ENCODE measurements around the gene CCL2.
"Not testable (repeated sequence)": the region's sequence is repeated elsewhere in the genome, so short reads cannot be mapped to it uniquely, and the experiment has no call there.

The CCL2 gene

DNA sequence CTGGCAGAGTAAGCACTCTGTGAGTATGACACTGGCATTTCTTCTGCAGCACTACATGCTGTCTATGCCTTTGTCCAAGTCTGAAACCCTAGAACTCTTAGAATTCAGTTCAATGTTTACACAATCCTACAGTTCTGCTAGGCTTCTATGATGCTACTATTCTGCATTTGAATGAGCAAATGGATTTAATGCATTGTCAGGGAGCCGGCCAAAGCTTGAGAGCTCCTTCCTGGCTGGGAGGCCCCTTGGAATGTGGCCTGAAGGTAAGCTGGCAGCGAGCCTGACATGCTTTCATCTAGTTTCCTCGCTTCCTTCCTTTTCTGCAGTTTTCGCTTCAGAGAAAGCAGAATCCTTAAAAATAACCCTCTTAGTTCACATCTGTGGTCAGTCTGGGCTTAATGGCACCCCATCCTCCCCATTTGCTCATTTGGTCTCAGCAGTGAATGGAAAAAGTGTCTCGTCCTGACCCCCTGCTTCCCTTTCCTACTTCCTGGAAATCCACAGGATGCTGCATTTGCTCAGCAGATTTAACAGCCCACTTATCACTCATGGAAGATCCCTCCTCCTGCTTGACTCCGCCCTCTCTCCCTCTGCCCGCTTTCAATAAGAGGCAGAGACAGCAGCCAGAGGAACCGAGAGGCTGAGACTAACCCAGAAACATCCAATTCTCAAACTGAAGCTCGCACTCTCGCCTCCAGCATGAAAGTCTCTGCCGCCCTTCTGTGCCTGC lies at the start of gene CCL2:
Gene CCL2 (plus strand): TSS at position 635 of the 730 bp plus-strand sequence. CDS start 65 bp downstream, at position 700.
- DNase-seq (ENCODE audit: low read depth in 1 of 2, low spot score in 1 of 2) = no peak

- no peak for DNase-seq (ENCODE audit: low read depth in 1 of 2, low spot score in 1 of 2)
Observed at GRCh38 chr17:34205401-34205800, 49.7 kb upstream of the CCL2 start.

GRCh38 chr17:34206569-34206968 lies 48.5 kb upstream of the CCL2 start:
- no peak for DNase-seq (ENCODE audit: low read depth in 1 of 2, low spot score in 1 of 2)

DNA sequence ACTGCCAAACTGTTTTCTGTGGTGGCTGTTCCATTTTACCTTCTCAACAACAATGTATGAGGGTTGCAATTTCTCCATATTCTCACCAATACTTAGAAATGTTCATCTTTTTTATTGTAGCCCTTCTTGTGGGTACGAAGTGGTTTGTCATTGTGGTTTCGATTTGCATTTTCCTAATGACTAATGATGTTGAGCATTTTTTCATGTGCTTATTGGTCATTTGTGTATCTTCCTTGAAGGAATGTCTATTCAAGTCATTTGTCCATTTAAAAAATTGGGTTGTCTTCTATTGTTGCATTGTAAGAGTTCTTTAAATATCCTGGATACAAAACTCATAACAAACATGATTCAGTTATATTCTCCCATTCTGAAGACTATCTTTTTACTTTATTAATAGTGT lies 47.5 kb upstream of the CCL2 start:
- DNase-seq (ENCODE audit: low read depth in 1 of 2, low spot score in 1 of 2) = no peak

DNA sequence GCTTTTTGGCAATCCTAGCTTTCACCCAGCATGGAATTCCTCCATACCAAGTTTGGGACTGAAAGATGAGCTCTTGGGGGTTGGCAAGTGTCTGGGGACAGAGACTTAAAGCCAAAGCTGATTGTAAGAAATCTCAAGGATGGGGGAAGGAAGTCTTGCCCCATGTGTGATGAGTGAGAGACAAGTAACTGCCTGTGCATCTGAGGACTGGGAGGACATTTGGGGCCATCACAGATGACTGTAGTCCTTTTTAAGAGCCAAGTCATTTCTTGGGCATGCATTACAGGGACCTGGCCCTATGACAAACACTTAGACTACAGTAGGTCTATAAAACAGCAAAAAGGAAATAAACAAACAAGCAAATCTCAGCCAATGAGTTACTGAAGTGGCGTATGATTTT lies 36.3 kb upstream of the CCL2 start:
- no peak for DNase-seq (ENCODE audit: low read depth in 1 of 2, low spot score in 1 of 2)

- DNase-seq (ENCODE audit: low read depth in 1 of 2, low spot score in 1 of 2) = no peak
Observed at GRCh38 chr17:34219405-34219804, 35.7 kb upstream of the CCL2 start.

DNA sequence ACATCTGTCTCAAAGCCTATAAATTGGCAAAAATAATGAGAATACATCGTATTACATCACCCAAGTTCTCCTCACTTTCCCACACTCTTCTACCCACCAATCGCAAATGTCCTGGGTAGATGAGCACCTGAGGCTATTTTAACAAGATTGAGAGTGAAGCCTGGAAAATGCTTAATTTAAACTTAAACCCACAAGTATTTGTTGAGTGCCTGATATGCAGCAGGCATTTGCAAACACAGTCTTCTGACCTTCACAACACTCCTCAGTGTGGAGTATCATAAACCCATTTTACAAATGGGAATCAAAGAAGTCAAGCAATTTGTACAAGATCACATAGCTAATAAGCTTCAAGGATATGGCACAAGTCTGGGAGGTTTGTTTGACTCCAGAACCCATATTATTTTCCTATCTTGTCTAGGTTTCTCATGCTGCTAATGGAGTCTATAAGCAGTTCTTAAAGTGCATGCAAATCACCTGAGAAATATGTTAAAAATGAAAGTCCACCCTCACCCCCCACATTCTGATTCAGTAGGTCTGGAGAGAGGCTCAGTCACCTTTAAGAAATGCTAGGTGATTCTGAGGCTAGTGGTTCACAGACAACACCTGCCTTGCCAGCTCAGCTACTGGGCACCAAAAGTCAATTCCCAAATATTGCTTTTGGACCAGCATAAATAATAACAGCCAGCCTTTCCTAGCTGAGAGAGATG lies 34.9 kb upstream of the CCL2 start:
- DNase-seq (ENCODE audit: low read depth in 1 of 2, low spot score in 1 of 2) = no peak

DNA sequence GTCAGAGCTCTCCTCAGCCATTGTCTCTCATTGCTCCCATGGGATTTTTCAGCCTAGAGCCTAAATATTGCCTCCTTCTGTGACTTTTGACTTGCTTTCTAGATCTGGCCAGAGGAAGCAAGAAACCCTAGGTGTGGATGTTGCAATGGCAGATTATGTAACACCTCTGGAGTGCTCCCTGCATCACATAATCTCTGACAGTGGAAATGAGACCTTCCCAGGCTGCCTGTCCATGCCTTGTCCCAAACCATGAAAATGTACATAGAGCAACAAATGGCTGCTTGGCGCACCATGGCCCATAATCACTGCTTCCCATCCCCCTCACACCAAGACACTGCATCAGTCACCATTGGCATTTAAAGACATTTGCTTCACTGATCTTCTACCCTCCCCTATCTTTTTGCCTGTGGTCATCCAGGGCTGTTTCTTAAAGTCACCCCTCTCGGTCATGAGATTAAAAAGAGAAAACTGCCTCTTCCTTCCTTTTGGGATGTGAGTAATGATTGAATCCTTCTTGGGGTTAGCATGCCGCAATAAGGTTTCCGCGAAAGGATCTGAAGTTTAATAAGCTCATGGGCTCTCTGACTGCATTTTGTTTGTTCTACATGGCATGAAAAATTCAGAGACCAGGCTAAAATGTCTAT lies 34.2 kb upstream of the CCL2 start:
- DNase-seq (ENCODE audit: low read depth in 1 of 2, low spot score in 1 of 2) = no peak

DNA sequence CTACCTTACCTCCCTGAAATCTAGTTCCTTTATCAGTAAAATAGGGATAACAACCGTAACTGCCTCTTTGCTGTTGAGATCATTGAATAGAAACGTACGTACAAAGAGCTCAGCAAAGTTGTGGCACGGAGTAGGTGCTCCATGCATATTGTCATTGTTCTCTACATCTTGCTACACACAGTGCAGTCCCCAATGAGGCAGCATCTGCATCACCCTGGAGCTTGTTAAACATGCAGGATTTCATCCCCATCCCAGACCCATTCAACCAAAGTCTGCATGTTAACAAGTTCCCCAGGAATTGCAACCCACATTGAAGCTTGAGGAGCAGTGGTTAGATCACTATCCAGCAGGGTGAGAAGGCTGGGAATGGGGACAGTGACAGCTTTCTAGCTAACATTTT lies 33.7 kb upstream of the CCL2 start:
- DNase-seq (ENCODE audit: low read depth in 1 of 2, low spot score in 1 of 2) = no peak

GRCh38 chr17:34222722-34223497 lies 32.2 kb upstream of the CCL2 start:
- no peak for DNase-seq (ENCODE audit: low read depth in 1 of 2, low spot score in 1 of 2)

- no peak for DNase-seq (ENCODE audit: low read depth in 1 of 2, low spot score in 1 of 2)
Observed at GRCh38 chr17:34225046-34225445, 30.0 kb upstream of the CCL2 start.

DNA sequence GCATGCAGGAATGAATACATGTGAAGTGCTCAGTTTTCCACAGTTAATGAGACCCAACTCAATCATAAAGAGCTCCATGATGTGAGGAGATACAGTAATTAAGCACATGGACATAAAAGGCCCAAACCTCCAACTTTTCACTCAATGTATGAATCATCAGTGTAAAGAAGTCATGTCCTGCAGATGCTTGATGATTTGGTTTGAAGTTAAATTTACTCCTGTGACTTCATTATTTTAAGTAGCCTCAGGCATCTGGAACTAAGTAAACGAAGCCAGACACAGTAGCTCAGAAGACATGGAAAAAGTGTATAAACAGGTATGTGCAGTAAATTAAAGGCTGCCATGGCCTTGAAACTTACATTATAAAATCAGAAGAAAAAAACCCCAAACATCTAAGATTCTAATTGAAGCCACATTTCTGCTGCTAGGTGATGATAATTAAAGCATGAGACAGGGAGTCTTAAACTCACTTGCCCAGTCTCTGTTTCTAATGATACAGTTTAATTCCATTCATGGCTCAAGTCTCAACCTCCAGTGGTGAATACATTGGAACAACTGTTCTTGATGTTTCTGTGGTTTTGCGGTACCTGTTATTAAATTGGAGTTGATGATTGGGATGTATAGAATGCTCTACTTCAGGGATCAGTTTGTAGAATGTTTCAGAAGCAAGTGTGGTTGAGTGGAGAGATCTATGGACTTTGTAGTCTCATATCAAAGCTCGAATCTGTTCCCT lies 28.9 kb upstream of the CCL2 start:
- DNase-seq (ENCODE audit: low read depth in 1 of 2, low spot score in 1 of 2) = no peak

DNA sequence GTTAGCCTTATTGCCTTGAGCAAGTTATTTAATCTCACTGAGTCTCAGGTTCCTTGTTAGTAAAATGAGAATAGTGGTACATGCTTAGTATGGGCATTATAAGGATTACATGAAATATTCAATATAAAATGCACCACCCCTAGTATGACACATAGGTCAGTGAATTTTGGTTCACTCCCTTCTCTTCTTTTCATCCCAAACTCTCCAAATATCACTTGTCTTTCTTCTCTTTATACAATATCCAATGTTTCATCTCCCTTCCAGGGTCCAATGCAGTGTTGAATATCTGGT lies 28.4 kb upstream of the CCL2 start:
- DNase-seq (ENCODE audit: low read depth in 1 of 2, low spot score in 1 of 2) = no peak

DNA sequence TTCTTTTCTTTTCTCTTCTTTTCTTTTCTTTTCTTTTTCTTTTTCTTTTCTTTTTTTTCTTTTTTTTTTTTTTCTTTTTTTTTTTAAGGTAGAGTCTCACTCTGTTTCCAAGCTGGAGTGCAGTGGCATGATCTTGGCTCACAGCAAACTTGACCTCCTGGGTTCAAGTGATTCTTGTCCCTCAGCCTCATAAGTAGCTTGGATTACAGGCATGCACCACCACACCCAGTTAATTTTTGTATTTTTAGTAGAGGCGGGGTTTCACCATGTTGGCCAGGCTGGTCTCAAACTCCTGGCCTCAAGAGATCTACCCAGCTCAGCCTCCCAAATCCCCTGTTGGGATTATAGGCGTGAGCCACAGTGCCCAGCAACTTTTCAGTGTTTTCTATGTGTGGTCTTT lies 27.8 kb upstream of the CCL2 start:
- DNase-seq (ENCODE audit: low read depth in 1 of 2, low spot score in 1 of 2) = not testable (repeated sequence)

DNA sequence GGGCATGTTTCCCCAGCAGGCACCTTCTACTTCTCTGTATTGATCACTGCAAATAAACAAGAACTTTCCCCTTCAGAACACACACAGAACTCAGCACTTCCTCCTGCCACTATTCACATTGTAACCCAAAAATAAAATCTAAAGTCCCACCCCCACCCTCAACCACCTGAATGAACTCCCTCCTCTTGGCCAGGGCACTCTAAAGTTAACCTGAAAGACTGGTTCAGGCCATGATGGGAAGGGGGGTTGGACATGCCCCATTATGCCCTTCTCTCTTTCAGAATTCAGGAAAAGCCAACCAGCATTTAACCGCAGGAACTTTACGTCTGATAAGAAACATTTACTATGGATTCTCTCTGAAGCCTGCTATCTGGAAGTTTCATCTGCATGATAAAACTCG lies 27.4 kb upstream of the CCL2 start:
- no peak for DNase-seq (ENCODE audit: low read depth in 1 of 2, low spot score in 1 of 2)

- no peak for DNase-seq (ENCODE audit: low read depth in 1 of 2, low spot score in 1 of 2)
Observed at GRCh38 chr17:34228781-34229180, 26.3 kb upstream of the CCL2 start.

DNA sequence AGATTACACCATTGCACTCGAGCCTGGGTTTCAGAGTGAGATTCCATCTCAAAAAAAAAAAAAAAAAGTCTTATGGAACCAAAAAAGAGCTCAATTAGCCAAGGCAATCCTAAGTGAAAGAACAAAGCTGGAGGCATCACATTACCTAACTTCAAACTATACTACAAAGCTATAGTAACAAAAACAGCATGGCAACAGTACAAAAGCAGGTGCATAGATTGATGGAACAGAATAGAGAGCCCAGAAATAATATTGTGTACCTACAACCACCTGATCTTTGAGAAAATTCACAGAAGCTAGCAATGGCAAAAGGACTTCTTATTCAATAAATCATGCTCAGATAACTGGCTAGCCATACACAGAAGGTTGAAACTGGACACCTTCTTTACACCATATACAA lies 24.7 kb upstream of the CCL2 start:
- no peak for DNase-seq (ENCODE audit: low read depth in 1 of 2, low spot score in 1 of 2)

DNA sequence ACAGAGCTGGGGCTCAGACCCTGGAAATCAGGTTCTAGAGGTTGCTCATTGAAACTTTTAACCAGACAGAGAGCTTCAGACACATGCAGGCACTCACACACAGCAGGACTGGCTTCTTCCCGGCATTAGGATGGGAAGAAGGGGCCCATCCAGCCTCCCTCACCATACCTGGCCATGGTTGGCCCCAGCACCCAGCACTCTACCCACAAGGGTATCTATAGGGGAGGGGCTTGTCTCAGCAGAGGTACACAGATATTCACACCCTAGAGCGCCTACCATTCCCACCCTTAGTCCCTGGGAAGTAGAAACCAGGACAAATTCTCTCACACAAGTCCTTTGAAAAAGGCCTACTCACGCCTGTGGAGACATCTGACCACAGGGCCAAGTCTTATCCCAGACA lies 20.5 kb upstream of the CCL2 start:
- DNase-seq (ENCODE audit: low read depth in 1 of 2, low spot score in 1 of 2) = no peak

GRCh38 chr17:34235389-34236028 lies 19.6 kb upstream of the CCL2 start:
- no peak for DNase-seq (ENCODE audit: low read depth in 1 of 2, low spot score in 1 of 2)

DNA sequence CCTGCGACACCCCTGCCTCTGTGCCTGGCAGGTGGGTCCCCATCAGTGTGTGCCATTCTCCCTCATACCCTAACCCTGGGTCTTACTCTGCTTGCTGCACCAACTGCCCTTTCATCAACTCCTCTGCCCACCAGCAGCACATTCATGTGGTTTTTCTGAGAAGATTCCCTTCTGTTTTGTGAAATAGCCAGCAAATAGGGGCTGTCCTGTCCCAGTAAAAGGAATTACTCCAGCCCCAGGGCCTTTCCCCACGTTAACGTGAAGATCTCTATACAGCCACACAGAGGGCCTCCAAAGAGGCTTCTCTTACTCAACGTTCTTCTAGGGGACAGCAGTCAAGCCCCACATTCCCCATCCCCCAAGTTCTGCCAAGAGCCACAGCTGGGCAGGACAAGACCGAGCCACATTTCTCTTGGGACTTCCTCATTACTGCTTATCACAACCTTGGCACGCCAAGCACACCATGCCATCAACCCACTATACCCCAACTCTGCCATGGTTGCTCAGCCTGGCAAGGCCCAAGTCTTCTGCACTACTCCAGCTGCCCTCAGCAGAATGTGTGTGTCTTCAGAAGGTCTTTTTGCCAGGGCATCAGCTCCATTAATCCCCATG lies 18.7 kb upstream of the CCL2 start:
- DNase-seq (ENCODE audit: low read depth in 1 of 2, low spot score in 1 of 2) = no peak

All from stimulated activated CD4-positive, alpha-beta T cell treated with anti-CD3 and anti-CD28 coated beads, Interleukin-15, amount 100 ng/mL, for 1 hour (primary cell).